PC-3 (cell line): Measurements from ENCODE around the gene TMEM185B. TPM values are rescaled to one million over a fixed set of nuclear protein-coding genes. Genes with fewer than 3 reads are reported as not detected.
"Not testable (repeated sequence)": the region's sequence is repeated elsewhere in the genome, so short reads cannot be mapped to it uniquely, and the experiment has no call there.

Source experiments
- ATAC-seq: fragments of 200-7000 bp; cut with Tn5 transposase; 2 replicates; pipeline ENCODE4 v1.9.1; 2020; ENCODE audit warnings: mild to moderate bottlenecking, moderate library complexity
- BruUV-seq: library from RNA; stranded (reverse); fragments of 400-500 nt; replicated peaks from 2 replicates; lab custom pipeline; 2021; lab: Mats Ljungman, UMichigan
- CTCF ChIA-PET: fragments of 300-600 bp; sonication (Branson Sonifier 250); formaldehyde crosslinking; loops from one replicate; lab custom pipeline; 2022; ENCODE audit warnings: antibody characterized with exemption; lab: Charles Lee
- POLR2A ChIA-PET: fragments of 300-600 bp; sonication (Branson Sonifier 250); formaldehyde crosslinking; loops from one replicate; lab custom pipeline; 2022; ENCODE audit warnings: antibody characterized with exemption; ENCODE audit not compliant: unreplicated experiment; lab: Charles Lee
- DNase-seq: peaks from one replicate; pipeline ENCODE4 v3.0.0-alpha.2; 2015
- H2AFZ ChIP-seq: fragments of 300-600 bp; sonication (generic); 2 replicates; pipeline ENCODE4 v1.6.0; 2016; ENCODE audit warnings: antibody characterized with exemption, low read length
- H3F3A ChIP-seq: fragments of 300-600 bp; sonication (generic); one replicate; pipeline ENCODE4 v1.6.0; 2017; ENCODE audit warnings: antibody characterized with exemption, low read length, control low read depth, mild to moderate bottlenecking; ENCODE audit not compliant: unreplicated experiment
- H3K27ac ChIP-seq: fragments of 300-600 bp; sonication (generic); 2 replicates; pipeline ENCODE4 v1.5.1; 2016; ENCODE audit warnings: mild to moderate bottlenecking, low read length
- H3K27me3 ChIP-seq: fragments of 300-600 bp; sonication (generic); 2 replicates; pipeline ENCODE4 v1.6.1; 2016; ENCODE audit warnings: low read length, mixed read lengths
- H3K36me3 ChIP-seq: fragments of 300-600 bp; sonication (generic); 2 replicates; pipeline ENCODE4 v1.6.1; 2016; ENCODE audit warnings: low read depth, mixed run types, low read length, mixed read lengths
- H3K4me1 ChIP-seq: fragments of 300-600 bp; sonication (generic); 2 replicates; pipeline ENCODE4 v1.5.1; 2016; ENCODE audit warnings: low read length; ENCODE audit not compliant: insufficient read depth
- H3K4me2 ChIP-seq: fragments of 300-600 bp; sonication (generic); 2 replicates; pipeline ENCODE4 v1.6.0; 2016; ENCODE audit warnings: low read length
- H3K4me3 ChIP-seq: fragments of 300-600 bp; sonication (generic); 2 replicates; pipeline ENCODE4 v1.5.1; 2016; ENCODE audit warnings: mild to moderate bottlenecking, low read length, mixed read lengths
- H3K79me2 ChIP-seq: fragments of 300-600 bp; sonication (generic); 2 replicates; pipeline ENCODE4 v1.6.1; 2017; ENCODE audit warnings: low read length, mixed read lengths
- H3K9ac ChIP-seq: fragments of 300-600 bp; sonication (generic); 2 replicates; pipeline ENCODE4 v1.6.0; 2016; ENCODE audit warnings: mild to moderate bottlenecking, low read length
- H3K9me2 ChIP-seq: fragments of 300-600 bp; sonication (generic); replicated peaks from 2 replicates; pipeline ENCODE4 v1.6.1; 2016; ENCODE audit warnings: mixed run types, low read length, mixed read lengths
- H3K9me3 ChIP-seq: fragments of 300-600 bp; sonication (generic); 2 replicates; pipeline ENCODE4 v1.6.1; 2016; ENCODE audit warnings: low read length, mixed read lengths
- H4K20me1 ChIP-seq: fragments of 300-600 bp; sonication (generic); 2 replicates; pipeline ENCODE4 v1.6.1; 2016; ENCODE audit warnings: low read length, mixed read lengths
- CTCF ChIP-seq: fragments of 300-600 bp; sonication (generic); conservative IDR thresholded peaks from 2 replicates; pipeline ENCODE4 v1.5.1; 2017; ENCODE audit warnings: antibody characterized with exemption, low read depth, mild to moderate bottlenecking, low read length
- EZH2 ChIP-seq: fragments of 300-600 bp; sonication (generic); IDR thresholded peaks from one replicate; pipeline ENCODE4 v1.6.1; 2017; ENCODE audit warnings: antibody characterized with exemption, mild to moderate bottlenecking, low read length; ENCODE audit not compliant: unreplicated experiment
- EZH2phosphoT487 ChIP-seq: fragments of 300-600 bp; sonication (generic); IDR thresholded peaks from 2 replicates; pipeline ENCODE4 v1.6.1; 2018; ENCODE audit warnings: mild to moderate bottlenecking, antibody characterized with exemption, low read length, borderline replicate concordance
- intact Hi-C: fragments of 100-400 bp; cut with micrococcal nuclease; formaldehyde crosslinking; loops from 2 replicates; pipeline ENCODE4 v1.9.0; 2023
- total RNA-seq: library from RNA; depleted of rRNA; stranded (reverse); fragments of >200 nt; gene quantifications from 2 replicates; pipeline ENCODE4 v1.2.3, GENCODE V29; 2014

TMEM185B gene
- total RNA-seq, 1 experiment from 2014 or later = 67.5 TPM

DNA sequence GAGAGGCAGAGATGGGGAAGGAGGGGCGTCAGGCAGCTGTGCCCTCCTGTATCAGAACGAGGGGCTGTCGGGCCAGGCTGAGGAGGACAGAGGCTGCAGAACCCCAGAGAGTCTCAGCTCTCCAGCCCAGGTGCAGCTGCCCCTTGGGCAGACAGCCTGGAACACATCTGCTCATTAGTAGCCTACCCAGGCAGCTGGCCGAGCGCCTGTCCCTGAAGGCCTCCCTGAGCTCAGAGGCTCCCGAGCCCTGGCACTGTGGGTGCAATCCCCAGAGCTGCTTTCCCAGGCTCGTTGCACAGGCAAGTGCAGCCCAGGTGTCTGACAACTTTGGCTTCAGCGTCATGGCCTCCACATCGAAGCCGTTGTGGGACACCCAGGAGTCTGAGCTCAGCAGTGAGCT is 13.1 kb upstream of the TMEM185B start:
- H3K9me2 ChIP-seq = no peaks in the 10 kb centered on the region
- no peak overlapping the region for H3K9ac ChIP-seq
- BruUV-seq = no TSS peak
- ATAC-seq (no peak), DNase-seq (no peak)
- ChIA-PET CTCF (no interaction called here), POLR2A (no interaction called here)
- no peaks in the 10 kb centered on the region for H4K20me1 ChIP-seq
- peaks cover 7% of the 10 kb centered on the region for H3F3A ChIP-seq
- no peak overlapping the region for H3K4me2 ChIP-seq
- H3K4me1 ChIP-seq = peaks cover 51% of the 10 kb centered on the region
- no peak overlapping the region for H2AFZ ChIP-seq
- intact Hi-C loops = no loop called here
- no peak overlapping the region for H3K4me3 ChIP-seq
- TF ChIP-seq EZH2phosphoT487 (no peak), EZH2 (no peak), CTCF (no peak)
- no peaks in the 10 kb centered on the region for H3K27me3 ChIP-seq
- no peaks in the 10 kb centered on the region for H3K79me2 ChIP-seq
- no peaks in the 10 kb centered on the region for H3K9me3 ChIP-seq
- no peaks in the 10 kb centered on the region for H3K36me3 ChIP-seq
- H3K27ac ChIP-seq = no peak overlapping the region

DNA sequence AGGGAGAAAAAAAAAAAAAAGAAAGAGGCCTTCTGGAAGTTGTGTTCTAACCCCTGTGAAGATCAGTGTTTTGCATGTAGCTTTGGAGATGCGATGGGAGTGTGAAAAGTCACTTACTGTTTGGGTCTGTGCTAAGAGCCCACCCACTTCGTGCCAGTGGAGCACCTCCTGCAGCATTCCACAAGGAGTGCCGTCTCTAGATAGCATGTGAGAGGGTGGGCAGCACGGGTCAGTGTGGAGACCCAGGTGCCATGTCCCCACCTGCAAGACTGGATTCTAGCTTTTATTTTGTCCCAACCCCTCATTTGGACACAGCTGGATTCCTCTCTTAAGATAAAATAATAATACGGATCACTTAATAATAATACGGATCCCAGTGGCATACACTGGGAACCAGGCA is 12.5 kb upstream of the TMEM185B start:
- Histone ChIP-seq H2AFZ (no peak overlapping the region), H3K4me2 (no peak overlapping the region), H3F3A (peaks cover 7% of the 10 kb centered on the region), H3K4me3 (no peak overlapping the region), H3K9me2 (no peaks in the 10 kb centered on the region), H3K9ac (no peak overlapping the region), H3K36me3 (no peaks in the 10 kb centered on the region), H3K4me1 (peaks cover 57% of the 10 kb centered on the region), H3K9me3 (no peaks in the 10 kb centered on the region), H3K27ac (no peak overlapping the region), H3K27me3 (no peaks in the 10 kb centered on the region), H3K79me2 (no peaks in the 10 kb centered on the region), H4K20me1 (no peaks in the 10 kb centered on the region)
- no peak for ATAC-seq
- no TSS peak for BruUV-seq
- POLR2A ChIA-PET = no interaction called here
- intact Hi-C loops = no loop called here
- TF ChIP-seq EZH2 (no peak), CTCF (no peak), EZH2phosphoT487 (no peak)
- CTCF ChIA-PET = no interaction called here
- DNase-seq = no peak

DNA sequence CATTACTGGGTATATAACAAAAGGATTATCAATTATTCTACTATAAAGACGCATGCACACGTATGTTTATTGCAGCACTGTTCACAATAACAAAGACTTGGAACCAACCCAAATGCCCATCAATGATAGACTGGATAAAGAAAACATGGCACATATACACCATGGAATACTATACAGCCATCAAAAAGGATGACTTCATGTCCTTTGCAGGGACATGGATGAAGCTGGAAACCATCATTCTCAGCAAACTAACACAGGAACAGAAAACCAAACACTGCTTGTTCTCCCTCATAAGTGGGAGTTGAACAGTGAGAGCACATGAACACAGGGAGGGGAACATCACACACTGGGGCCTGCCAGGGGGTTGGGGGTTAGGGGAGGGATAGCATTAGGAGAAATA is 12.0 kb upstream of the TMEM185B start:
- H3K9me3 ChIP-seq, H3K27ac ChIP-seq, H3K36me3 ChIP-seq, BruUV-seq, CTCF ChIA-PET, H2AFZ ChIP-seq, H3K9ac ChIP-seq, H3K9me2 ChIP-seq, H3K4me3 ChIP-seq, intact Hi-C loops, POLR2A ChIA-PET, H3K27me3 ChIP-seq, H3K79me2 ChIP-seq, H3F3A ChIP-seq, ATAC-seq, DNase-seq, H4K20me1 ChIP-seq, H3K4me2 ChIP-seq: not testable (repeated sequence)
- H3K4me1 ChIP-seq = peaks cover 57% of the 10 kb centered on the region
